DMS53 (cell line): ENCODE measurements around the gene AMIGO3.
"Not testable (repeated sequence)": the region's sequence is repeated elsewhere in the genome, so short reads cannot be mapped to it uniquely, and the experiment has no call there.

Experiments
- DNase-seq: peaks from one replicate; lab custom pipeline; 2025; lab: John Stamatoyannopoulos, UW

Gene AMIGO3

GRCh38 chr3:49719214-49719884 is at the start of gene AMIGO3:
Gene AMIGO3, minus strand, starts transcription at chr3:49719684. Its CDS starts 219 bp downstream, at chr3:49719465.
- peak; percentile 90 for DNase-seq

- no peak for DNase-seq
These were observed 44.5 kb upstream of the AMIGO3 start for GRCh38 chr3:49763981-49764380.

GRCh38 chr3:49761661-49762060 is 42.2 kb upstream of the AMIGO3 start:
- no peak for DNase-seq

- DNase-seq: no peak
These were observed 39.7 kb upstream of the AMIGO3 start for GRCh38 chr3:49759226-49759625.

GRCh38 chr3:49757197-49757596 is 37.7 kb upstream of the AMIGO3 start:
- DNase-seq: no peak

- DNase-seq: no peak
These were observed 36.6 kb upstream of the AMIGO3 start for GRCh38 chr3:49756036-49756435.

- no peak for DNase-seq
These were observed 35.1 kb upstream of the AMIGO3 start for GRCh38 chr3:49754536-49754935.

GRCh38 chr3:49751501-49751900 is 32.0 kb upstream of the AMIGO3 start:
- no peak for DNase-seq

GRCh38 chr3:49750056-49750455 is 30.6 kb upstream of the AMIGO3 start:
- DNase-seq: no peak

GRCh38 chr3:49748874-49749273 is 29.4 kb upstream of the AMIGO3 start:
- not testable (repeated sequence) for DNase-seq

- DNase-seq: no peak
These were observed 28.5 kb upstream of the AMIGO3 start for GRCh38 chr3:49747792-49748480.

GRCh38 chr3:49745986-49746385 is 26.5 kb upstream of the AMIGO3 start:
- DNase-seq: no peak

GRCh38 chr3:49740427-49740826 is 20.9 kb upstream of the AMIGO3 start:
- DNase-seq: no peak

- no peak for DNase-seq
These were observed 18.7 kb upstream of the AMIGO3 start for GRCh38 chr3:49738067-49738713.

- DNase-seq: no peak
These were observed 15.3 kb upstream of the AMIGO3 start for GRCh38 chr3:49734752-49735151.

- no peak for DNase-seq
These were observed 14.1 kb upstream of the AMIGO3 start for GRCh38 chr3:49733551-49733950.

- no peak for DNase-seq
These were observed 13.1 kb upstream of the AMIGO3 start for GRCh38 chr3:49732597-49732996.

- no peak for DNase-seq
These were observed 10.6 kb upstream of the AMIGO3 start for GRCh38 chr3:49729966-49730609.

- no peak for DNase-seq
These were observed 8.5 kb upstream of the AMIGO3 start for GRCh38 chr3:49727924-49728361.

GRCh38 chr3:49727154-49727923 is 7.9 kb upstream of the AMIGO3 start:
- no peak for DNase-seq

GRCh38 chr3:49725906-49726681 is 6.6 kb upstream of the AMIGO3 start:
- no peak for DNase-seq
